CD4-positive, alpha-beta T cell treated with Interleukin-4 for 4 hours (primary cell): ENCODE data around the gene IFNGR2.
A peak's percentile ranks its signal among the peaks of the same experiment; 100 is the strongest.
"Not testable (repeated sequence)": the region's sequence is repeated elsewhere in the genome, so short reads cannot be mapped to it uniquely, and the experiment has no call there.

Experiments used
- DNase-seq: peaks from one replicate; pipeline ENCODE4 v3.0.0-alpha.2; 2020

The IFNGR2 gene

DNA sequence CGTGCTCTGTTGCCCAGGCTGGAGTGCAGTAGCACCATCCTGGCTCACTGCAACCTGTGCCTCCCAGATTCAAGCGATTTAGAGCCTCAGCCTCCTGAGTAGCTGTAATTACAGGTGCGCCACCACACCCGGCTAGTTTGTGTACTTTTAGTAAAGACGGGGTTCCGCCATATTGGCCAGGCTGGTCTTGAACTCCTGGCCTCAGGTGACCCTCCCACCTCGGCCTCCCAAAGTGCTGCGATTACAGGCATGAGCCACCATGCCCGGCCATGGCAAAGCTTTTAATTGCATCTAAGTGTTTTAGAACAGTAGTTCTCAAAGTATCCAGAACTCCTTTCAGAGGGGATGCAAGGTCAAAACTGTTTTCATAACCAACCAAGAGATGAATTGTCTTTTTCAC is 25.1 kb upstream of the IFNGR2 start:
- no peak for DNase-seq

DNA sequence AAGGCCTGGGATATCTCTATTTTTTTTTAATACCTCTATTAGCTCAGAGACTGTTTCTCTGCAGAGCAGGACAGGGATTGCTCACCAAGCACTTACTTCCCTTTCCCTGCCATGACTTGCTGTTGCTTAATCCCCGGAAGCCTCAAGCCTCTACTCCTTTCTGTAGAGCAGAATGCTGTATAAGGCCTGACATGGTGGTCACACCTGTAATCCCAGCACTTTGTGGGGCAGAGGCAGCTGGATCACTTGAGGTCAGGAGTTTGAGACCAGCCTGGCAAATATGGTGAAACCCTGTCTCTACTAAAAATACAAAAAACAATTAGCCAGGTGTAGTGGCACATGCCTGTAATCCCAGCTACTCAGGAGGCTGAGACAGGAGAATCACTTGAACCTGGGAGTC is 23.3 kb upstream of the IFNGR2 start:
- DNase-seq, result not testable (repeated sequence)

GRCh38 chr21:33380483-33380998 is 22.7 kb upstream of the IFNGR2 start:
- DNase-seq, result peak; percentile 94

DNA sequence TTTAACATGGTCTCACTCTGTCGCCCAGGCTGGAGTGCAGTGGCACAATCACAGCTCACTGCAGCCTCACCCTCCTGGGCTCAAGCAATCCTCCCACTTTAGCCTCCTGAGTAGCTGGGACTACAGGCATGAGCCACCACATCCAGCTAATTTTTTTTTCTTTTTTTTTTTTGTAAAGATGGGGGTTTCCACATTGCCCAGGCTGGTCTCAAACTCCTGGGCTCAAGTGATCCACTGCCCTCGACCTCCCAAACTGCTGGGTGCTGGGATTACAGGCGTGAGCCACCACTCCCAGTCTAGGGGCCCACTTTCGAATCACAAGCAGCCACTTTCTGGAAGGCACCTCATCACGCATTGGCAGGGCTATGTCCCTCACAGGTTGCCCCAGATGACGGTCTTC is 21.8 kb upstream of the IFNGR2 start:
- not testable (repeated sequence) for DNase-seq

GRCh38 chr21:33383056-33383888 is 19.9 kb upstream of the IFNGR2 start:
- DNase-seq, result peak; percentile 86

DNA sequence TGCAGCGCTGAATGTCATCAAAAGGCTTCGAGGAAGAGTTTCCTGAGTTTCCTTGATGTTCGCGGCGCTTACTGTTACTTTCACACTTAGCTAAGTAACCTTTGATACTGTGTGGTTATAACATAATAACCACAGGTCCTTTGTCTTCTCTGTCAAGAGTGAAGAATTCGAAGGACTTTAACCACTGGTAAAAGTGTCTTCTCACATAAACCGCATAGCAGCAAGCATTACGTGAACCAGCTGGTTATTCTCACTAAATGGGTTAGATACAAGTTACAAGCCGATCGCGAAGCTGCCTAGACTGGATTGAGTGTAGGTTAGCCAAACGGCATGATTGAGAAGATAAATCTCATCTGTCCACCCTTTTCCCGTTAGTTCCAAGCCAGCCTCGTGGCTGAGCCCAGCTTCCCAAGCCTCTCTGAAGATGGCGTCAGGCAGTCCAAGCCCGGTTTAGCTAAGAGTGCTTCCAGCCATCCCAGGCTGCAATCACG is 18.3 kb upstream of the IFNGR2 start:
- peak; percentile 82 for DNase-seq

DNA sequence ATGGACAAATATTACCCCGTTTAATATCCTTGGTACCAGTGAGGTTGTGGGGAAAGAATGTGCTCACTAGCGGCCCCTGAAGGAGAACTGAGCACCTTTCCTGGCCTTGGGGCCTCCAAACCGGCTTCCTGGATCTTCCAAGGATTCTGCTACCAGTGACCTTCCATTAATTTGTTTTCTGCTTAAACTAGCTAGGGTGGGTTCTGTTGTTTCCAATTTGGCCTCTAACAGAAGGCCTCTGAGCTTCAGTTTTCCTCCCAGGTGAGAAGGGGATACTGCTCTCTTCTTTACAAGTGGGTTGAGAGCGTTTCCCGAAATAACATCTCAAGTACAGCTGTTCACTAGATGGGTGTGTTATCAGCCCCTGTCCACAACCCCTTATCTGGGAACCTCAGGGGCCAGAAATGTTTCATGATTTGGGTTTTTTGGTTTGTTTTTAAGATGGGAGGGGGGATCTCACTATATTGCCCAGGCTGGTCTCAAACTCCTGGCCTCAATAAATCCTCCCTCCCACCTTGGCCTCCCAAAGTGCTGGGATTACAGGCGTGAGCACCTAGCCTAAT is 16.9 kb upstream of the IFNGR2 start:
- no peak for DNase-seq

- DNase-seq, result no peak
Measured at GRCh38 chr21:33387294-33387693, 15.9 kb upstream of the IFNGR2 start.

DNA sequence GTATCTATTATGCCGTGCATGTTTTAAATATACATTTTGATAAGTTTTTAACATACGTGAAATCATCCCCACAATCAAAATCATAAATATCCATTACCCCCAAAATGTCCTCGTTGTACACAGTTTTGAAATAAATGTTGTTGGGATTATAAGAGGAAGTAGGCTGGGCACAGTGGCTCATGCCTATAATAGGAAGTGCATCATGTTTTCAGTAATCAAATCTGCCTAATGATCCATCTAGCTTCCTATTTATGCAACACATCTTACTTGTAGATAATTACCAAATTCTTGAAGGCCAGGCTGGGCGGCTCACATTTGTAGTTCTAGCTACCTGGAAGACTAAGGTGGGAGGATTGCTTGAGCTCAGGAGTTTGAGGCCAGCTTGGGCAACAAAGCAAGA is 15.0 kb upstream of the IFNGR2 start:
- DNase-seq, result no peak

GRCh38 chr21:33390479-33390878 is 12.7 kb upstream of the IFNGR2 start:
- DNase-seq, result no peak

DNA sequence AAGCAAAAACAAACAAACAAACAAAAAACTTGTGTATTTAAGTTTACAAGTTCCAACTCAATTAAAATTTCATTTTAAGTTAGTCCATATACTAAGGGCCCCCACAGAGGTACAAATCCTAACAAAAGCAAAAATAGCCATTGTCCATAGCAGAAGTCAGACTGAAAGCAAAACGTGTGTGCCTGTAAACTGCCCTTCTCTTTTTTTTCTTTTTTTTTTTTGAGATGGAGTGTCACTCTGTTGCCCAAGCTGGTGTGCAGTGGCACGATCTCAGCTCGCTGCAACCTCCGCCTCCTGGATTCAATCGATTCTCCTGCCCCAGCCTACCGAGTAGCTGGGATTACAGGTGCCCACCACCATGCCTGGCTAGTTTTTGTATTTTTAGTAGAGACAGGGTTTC is 11.6 kb upstream of the IFNGR2 start:
- no peak for DNase-seq

DNA sequence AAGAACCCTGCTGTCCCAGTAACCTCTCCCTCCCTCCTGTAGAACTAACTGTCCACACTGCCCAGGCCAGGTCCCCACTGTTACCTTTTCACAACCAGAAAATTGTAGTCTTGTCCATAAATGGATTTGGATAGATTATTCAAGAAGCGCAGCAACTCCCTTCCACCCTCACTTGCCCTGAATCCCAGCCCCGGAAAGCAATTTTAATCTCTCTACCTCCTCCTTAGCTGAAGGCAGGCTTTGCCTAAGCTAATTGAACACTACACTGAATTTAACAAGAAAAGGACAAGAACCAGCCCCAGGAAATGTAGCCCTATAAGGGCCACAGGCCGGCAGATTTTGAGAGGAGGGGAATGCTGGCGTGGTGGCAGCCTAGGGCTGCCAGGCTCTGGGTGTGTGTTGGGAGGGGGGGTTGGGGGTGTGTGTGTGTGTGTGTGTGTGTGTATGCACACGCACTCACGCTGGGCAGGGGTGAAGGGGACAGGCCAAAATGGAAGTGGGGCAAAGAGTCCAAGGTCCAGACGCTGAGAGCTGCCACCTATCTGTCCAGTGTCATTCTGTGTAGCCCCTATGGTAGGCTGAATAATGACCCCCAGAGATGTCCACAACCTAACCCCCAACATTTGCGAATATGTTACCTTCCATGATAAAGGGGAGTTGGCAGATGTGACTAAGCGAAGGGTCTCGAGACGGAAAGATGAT is 10.8 kb upstream of the IFNGR2 start:
- no peak for DNase-seq

DNA sequence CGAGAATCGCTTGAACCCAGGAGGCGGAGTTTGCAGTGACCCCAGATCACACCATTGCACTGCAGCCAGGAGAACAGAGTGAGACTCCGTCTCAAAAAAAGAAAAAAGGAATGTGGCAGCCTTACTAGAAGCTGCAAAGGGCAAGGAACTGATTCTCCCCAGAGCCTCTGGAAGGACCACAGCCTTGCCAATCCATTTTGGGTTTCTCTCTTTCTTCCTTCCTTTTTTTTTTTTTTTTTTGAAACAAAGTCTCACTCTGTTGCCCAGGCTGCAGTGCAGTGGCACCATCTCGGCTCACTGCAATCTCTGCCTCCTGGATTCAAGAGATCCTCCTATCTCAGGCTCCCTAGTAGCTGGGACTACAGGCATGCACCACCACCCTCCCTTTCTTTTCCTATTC is 9.9 kb upstream of the IFNGR2 start:
- no peak for DNase-seq

DNA sequence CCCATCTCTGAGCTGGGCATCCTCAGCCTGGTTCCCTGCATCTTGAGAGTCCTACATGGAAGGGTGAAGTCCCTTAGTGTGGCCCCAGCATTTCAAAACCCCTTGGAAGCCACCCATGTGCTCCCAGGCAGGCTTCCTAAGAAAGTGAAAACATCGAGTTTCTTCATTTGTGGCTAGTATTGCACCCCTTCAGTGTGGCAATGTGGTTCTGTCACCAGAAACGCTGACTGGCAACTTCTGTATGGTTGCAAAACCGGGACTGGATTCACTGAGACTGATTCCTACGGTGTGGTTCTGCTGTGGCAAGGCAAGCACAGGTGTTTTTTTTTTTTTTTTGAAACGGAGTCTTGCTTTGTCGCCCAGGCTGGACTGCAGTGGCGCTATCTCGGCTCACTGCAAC is 9.0 kb upstream of the IFNGR2 start:
- DNase-seq, result no peak

GRCh38 chr21:33395891-33396331 is 7.3 kb upstream of the IFNGR2 start:
- DNase-seq, result no peak

- DNase-seq, result no peak
Measured at GRCh38 chr21:33396436-33396835, 6.8 kb upstream of the IFNGR2 start.

GRCh38 chr21:33396951-33397350 is 6.3 kb upstream of the IFNGR2 start:
- DNase-seq, result no peak

DNA sequence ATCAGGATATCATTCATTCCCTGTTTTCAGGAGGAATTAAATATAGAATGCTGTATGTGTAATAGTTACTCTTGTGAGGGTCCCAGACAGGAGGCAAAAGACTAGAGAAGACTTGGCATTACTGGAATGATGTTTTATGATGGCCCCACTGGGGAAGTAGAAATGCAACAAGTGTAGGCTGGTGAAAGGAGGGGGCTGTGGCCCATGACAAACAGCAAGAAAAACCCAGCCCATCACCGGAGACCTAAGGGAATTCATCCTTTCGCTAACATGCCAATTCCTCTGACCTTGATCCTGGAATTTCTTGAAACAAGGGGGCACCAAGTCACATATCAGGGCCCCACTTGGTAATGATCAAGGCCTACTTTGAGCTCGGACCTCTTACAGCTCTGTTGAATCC is 5.5 kb upstream of the IFNGR2 start:
- DNase-seq, result no peak

GRCh38 chr21:33398361-33398760 is 4.9 kb upstream of the IFNGR2 start:
- no peak for DNase-seq

- no peak for DNase-seq
Measured at GRCh38 chr21:33401630-33401992, 1.6 kb upstream of the IFNGR2 start.

- no peak for DNase-seq
Measured at GRCh38 chr21:33402001-33402979, 923 bp upstream of the IFNGR2 start.

DNA sequence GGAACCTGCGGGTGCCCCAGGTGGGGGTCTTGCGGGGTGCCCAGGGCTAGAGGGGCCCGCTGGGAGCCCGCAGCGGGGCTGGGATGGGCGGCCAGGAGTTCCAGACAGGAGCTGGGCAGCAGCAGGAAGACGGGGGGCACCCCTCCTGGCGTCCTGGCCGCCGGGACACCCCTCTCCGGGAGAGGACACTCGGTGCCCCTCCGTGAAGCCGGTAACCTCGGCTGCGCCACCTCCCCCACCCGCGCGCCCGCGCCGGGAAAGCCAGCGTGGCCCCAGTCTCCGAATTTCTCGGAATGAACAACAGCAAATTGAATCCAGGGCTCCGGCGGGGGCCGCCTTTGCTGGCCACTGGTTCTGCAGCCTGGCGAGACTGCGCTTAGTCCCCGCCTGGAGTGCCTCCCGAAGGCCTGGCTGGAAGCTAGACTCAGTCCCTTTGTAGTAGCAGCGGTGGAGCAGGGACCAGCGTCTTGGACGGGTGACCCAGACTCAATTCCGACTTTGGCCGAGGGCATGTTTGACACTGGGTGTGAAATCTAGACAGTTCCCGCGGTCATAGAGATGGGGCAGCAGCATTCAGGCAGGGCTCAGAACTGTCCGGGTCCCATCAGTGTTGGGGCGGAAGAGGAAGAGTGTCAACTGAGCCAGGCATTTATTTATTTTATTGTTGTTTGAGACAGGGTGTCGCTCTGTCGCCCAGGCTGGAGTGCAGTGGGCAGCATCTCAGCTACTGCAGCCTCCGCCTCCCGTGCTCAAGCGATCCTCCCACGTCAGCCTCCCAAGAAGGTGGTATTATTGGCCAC is 773 bp downstream of the IFNGR2 start:
- no peak for DNase-seq
